HCT116 (cell line): ENCODE data around the gene PRDM8. TPM values are rescaled to one million over a fixed set of nuclear protein-coding genes. Genes with fewer than 3 reads are reported as not detected.

Experiments used
- ATAC-seq: fragments of 200-7000 bp; cut with Tn5 transposase; 2 replicates; pipeline ENCODE4 v1.9.1; 2020; ENCODE audit warnings: mild to moderate bottlenecking, moderate library complexity
- Bru-seq: library from RNA; stranded (reverse); fragments of 400-500 nt; gene quantifications from one replicate; lab custom pipeline; 2021; lab: Mats Ljungman, UMichigan
- BruChase-seq, 2 experiments: library from RNA; stranded (reverse); fragments of 400-500 nt; gene quantifications; one replicate each; lab custom pipeline; 2021; lab: Mats Ljungman, UMichigan
- BruUV-seq: library from RNA; stranded (reverse); fragments of 400-500 nt; replicated peaks from 2 replicates; lab custom pipeline; 2021; lab: Mats Ljungman, UMichigan
- CTCF ChIA-PET: fragments of 300-600 bp; sonication (Branson Sonifier 250); formaldehyde crosslinking; loops from one replicate; lab custom pipeline; 2021; ENCODE audit warnings: antibody characterized with exemption; lab: Charles Lee
- POLR2A ChIA-PET: fragments of 300-600, 350-600 bp; sonication (Branson Sonifier 250); formaldehyde crosslinking; loops from one replicate; lab custom pipeline; 2021; ENCODE audit warnings: antibody characterized with exemption; lab: Charles Lee
- RAD21 ChIA-PET, 2 experiments: fragments of 300-600 bp; sonication (Branson Sonifier 250); formaldehyde crosslinking; loops; one replicate each; lab custom pipeline; 2023; ENCODE audit warnings: low total read pairs in 2 of 2; ENCODE audit not compliant: uncharacterized antibody in 2 of 2, unreplicated experiment in 2 of 2, low non-redundant PET in 1 of 2; lab: Charles Lee
- DNase-seq: peaks from one replicate; pipeline ENCODE4 v3.0.0-alpha.2; 2010; ENCODE audit warnings: low read depth, low spot score
- H2AFZ ChIP-seq: fragments of 200-600 bp; shearing (Covaris generic), sonication (generic); 2 replicates; pipeline ENCODE4 v1.6.1; 2017; ENCODE audit warnings: low read depth, mixed run types, mixed read lengths, antibody characterized with exemption, low read length; ENCODE audit not compliant: poor library complexity, severe bottlenecking
- H3K27ac ChIP-seq: 2 replicates; pipeline ENCODE4 v1.5.1; 2012; ENCODE audit warnings: low read depth, low read length
- H3K27me3 ChIP-seq: fragments of 200-600 bp; sonication (generic); 2 replicates; pipeline ENCODE4 v1.6.1; 2016; ENCODE audit warnings: mixed run types, low read length, mixed read lengths; ENCODE audit not compliant: insufficient read depth
- H3K36me3 ChIP-seq, 2 experiments: fragments of 200-500 bp in 1 of 2; fragments of 200-600 bp in 1 of 2; sonication (Bioruptor generic) in 1 of 2; sonication (generic) in 1 of 2; 2 replicates each; pipeline versions ENCODE4 v1.5.1 to v1.6.1; 2014 to 2016; ENCODE audit warnings: low read length in 2 of 2, inconsistent platforms in 1 of 2, mixed read lengths in 1 of 2, mixed run types in 1 of 2; ENCODE audit not compliant: insufficient read depth in 2 of 2, control insufficient read depth in 1 of 2
- H3K4me1 ChIP-seq, 2 experiments: fragments of 200-600 bp in 1 of 2; sonication (generic) in 1 of 2; 2 replicates each; pipeline versions ENCODE4 v1.5.1 to v1.6.1; 2012 to 2017; ENCODE audit warnings: low read length in 2 of 2, inconsistent platforms in 1 of 2, mild to moderate bottlenecking in 1 of 2, mixed read lengths in 1 of 2, mixed run types in 1 of 2, moderate library complexity in 1 of 2; ENCODE audit not compliant: insufficient read depth in 2 of 2, control insufficient read depth in 1 of 2
- H3K4me2 ChIP-seq: fragments of 200-600 bp; sonication (generic); 2 replicates; pipeline ENCODE4 v1.6.1; 2017; ENCODE audit warnings: mixed run types, low read length, mixed read lengths
- H3K4me3 ChIP-seq, 2 experiments: fragments of 200-600 bp in 1 of 2; sonication (generic) in 1 of 2; replicated peaks in 1 of 2; 2 replicates each; pipeline ENCODE4 v1.5.1; 2011 to 2016; ENCODE audit warnings: low read length in 2 of 2, control low read depth in 1 of 2, low read depth in 1 of 2, mild to moderate bottlenecking in 1 of 2, mixed read lengths in 1 of 2, mixed run types in 1 of 2
- H3K79me2 ChIP-seq: fragments of 200-600 bp; sonication (generic); 2 replicates; pipeline ENCODE4 v1.6.1; 2017; ENCODE audit warnings: mild to moderate bottlenecking, mixed run types, low read length, moderate library complexity, mixed read lengths; ENCODE audit not compliant: insufficient read depth
- H3K9ac ChIP-seq: fragments of 200-600 bp; sonication (generic); 2 replicates; pipeline ENCODE4 v1.6.1; 2016; ENCODE audit warnings: low read length, mixed read lengths
- H3K9me2 ChIP-seq: fragments of 200-600 bp; sonication (generic), shearing (Covaris generic); 2 replicates; pipeline ENCODE4 v1.6.1; 2017; ENCODE audit warnings: mixed run types, mild to moderate bottlenecking, moderate library complexity; ENCODE audit not compliant: insufficient read depth
- H3K9me3 ChIP-seq, 2 experiments: fragments of 200-500 bp in 1 of 2; fragments of 200-600 bp in 1 of 2; sonication (Bioruptor generic) in 1 of 2; sonication (generic) in 1 of 2; 2 replicates each; pipeline ENCODE4 v1.6.1; 2014 to 2017; ENCODE audit warnings: low read length in 2 of 2, mixed read lengths in 2 of 2, inconsistent platforms in 1 of 2, low read depth in 1 of 2, mild to moderate bottlenecking in 1 of 2, mixed run types in 1 of 2, moderate library complexity in 1 of 2; ENCODE audit not compliant: control insufficient read depth in 1 of 2, insufficient read depth in 1 of 2
- H4K20me1 ChIP-seq: fragments of 200-600 bp; sonication (generic), shearing (Covaris generic); 2 replicates; pipeline ENCODE4 v1.6.1; 2017; ENCODE audit warnings: mixed run types, mild to moderate bottlenecking, moderate library complexity; ENCODE audit not compliant: insufficient read depth
- CBX3 ChIP-seq: IDR thresholded peaks from 2 replicates; pipeline ENCODE4 v1.6.1; 2012; ENCODE audit warnings: low read depth
- CEBPB ChIP-seq: IDR thresholded peaks from 2 replicates; pipeline ENCODE4 v1.6.1; 2012; ENCODE audit warnings: low read depth
- EZH2 ChIP-seq: fragments of 200-600 bp; sonication (generic); IDR thresholded peaks from 2 replicates; pipeline ENCODE4 v1.6.1; 2017; ENCODE audit warnings: antibody characterized with exemption, mixed run types
- EZH2phosphoT487 ChIP-seq: fragments of 200-600 bp; IDR thresholded peaks from 2 replicates; pipeline ENCODE4 v1.6.1; 2018; ENCODE audit warnings: antibody characterized with exemption, borderline replicate concordance
- FOSL1 ChIP-seq: IDR thresholded peaks from 2 replicates; pipeline ENCODE4 v1.6.1; 2012; ENCODE audit warnings: low read depth
- POLR2A ChIP-seq: IDR thresholded peaks from 2 replicates; pipeline ENCODE4 v1.7.0; 2011; ENCODE audit warnings: borderline replicate concordance; ENCODE audit not compliant: insufficient read depth, insufficient read length; ENCODE audit errors: extremely low read depth
- POLR2AphosphoS5 ChIP-seq: IDR thresholded peaks from 2 replicates; pipeline ENCODE4 v1.6.1; 2011; ENCODE audit warnings: mild to moderate bottlenecking, low read depth, low read length, moderate library complexity
- SIN3A ChIP-seq: IDR thresholded peaks from 2 replicates; pipeline ENCODE4 v1.6.1; 2012; ENCODE audit warnings: low read depth
- YY1 ChIP-seq: IDR thresholded peaks from 2 replicates; pipeline ENCODE4 v1.6.1; 2011; ENCODE audit warnings: low read length, low read depth, moderate library complexity, mild to moderate bottlenecking; ENCODE audit not compliant: insufficient replicate concordance; ENCODE audit errors: extremely low read depth
- ZNF274 ChIP-seq: fragments of 200-500 bp; sonication (Bioruptor generic); IDR thresholded peaks from 2 replicates; pipeline ENCODE4 v1.6.1; 2014; ENCODE audit warnings: mild to moderate bottlenecking, low read depth, low read length, inconsistent platforms
- intact Hi-C: fragments of 100-400 bp; cut with micrococcal nuclease; formaldehyde crosslinking; loops from 2 replicates; pipeline ENCODE4 v1.10.0; 2022
- long read RNA-seq: library from polyadenylated mRNA; unstranded; transcript quantifications from one replicate; pipeline ENCODE4 v2.0.0, GENCODE V29; 2021; ENCODE audit not compliant: unreplicated experiment
- polyA plus RNA-seq: library from polyadenylated mRNA; unstranded; fragments of >200 nt; gene quantifications from 2 replicates; pipeline ENCODE4 v1.2.1, GENCODE V29; 2012; ENCODE audit warnings: missing spikeins
- total RNA-seq: library from RNA; stranded (reverse); gene quantifications from one replicate; pipeline ENCODE4 v1.2.1, GENCODE V29; 2021; ENCODE audit not compliant: unreplicated experiment
- TF ChIP-seq, protein P1 (sequence below): IDR thresholded peaks from 2 replicates; pipeline ENCODE4 v1.6.1; 2011; ENCODE audit warnings: mild to moderate bottlenecking, low read length, moderate library complexity; ENCODE audit not compliant: insufficient replicate concordance; ENCODE audit errors: extremely low read depth
- TF ChIP-seq, protein P2 (sequence below), 3 experiments: fragments of 200-600 bp in 1 of 3; sonication (generic) in 1 of 3; IDR thresholded peaks in 2 of 3; conservative IDR thresholded peaks in 1 of 3; 2 replicates each; pipeline ENCODE4 v1.5.1; 2012 to 2017; ENCODE audit warnings: low read depth in 2 of 3, low read length in 2 of 3, antibody characterized with exemption in 1 of 3, borderline replicate concordance in 1 of 3, control low read depth in 1 of 3, mild to moderate bottlenecking in 1 of 3, mixed read lengths in 1 of 3, mixed run types in 1 of 3, moderate library complexity in 1 of 3; ENCODE audit not compliant: insufficient read depth in 1 of 3

Gene PRDM8
- total RNA-seq (1.4 TPM), Bru-seq, nascent RNA (percentile 36 among the genes with signal in this experiment), BruChase-seq, experiment 1, labeled RNA remaining after a 6-hour chase (percentile 30 among the genes with signal in this experiment), BruChase-seq, experiment 2, labeled RNA remaining after a 2-hour chase (percentile 32 among the genes with signal in this experiment)
- 0.54 and 1.1 TPM in 2 replicates for polyA plus RNA-seq
- long read RNA-seq = 0 reads

DNA sequence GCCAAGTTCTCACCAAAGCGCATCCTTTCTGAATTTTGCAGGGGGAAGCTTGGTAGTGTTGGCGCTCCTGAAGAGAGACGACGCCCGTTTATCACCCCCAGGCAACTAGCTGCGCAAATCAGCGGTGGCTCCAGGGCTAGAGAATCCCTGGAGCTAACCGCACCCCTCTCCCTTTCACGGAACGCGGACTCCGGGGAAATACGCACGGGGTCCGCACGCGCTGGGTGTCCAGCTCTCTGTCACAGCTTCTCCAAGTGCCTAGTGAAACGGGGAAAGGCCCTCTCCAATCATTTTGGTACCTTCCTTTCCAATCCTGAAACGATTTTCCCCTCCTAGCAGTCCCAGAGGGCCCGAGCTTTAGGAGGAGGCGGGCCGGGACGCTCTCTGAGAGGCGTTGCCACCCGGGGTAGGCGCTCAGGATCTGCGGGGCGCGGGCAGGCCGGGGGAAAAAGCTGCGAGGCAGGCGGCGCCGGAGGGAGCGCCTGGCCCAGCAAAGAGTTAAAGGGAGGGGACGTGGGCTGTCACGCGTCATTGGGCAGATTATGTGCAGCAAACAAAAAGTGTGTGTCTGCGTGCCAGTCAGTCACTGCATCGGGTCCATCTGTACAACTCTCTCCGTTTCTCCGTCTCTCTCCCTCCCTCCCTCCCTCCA is at the start of gene PRDM8:
PRDM8 (plus strand) TSS at position 582 of the 652 bp plus-strand sequence. CDS start 2,578 bp downstream, outside the sequence.
- Histone ChIP-seq H3K79me2 (no peaks in the 10 kb centered on the region), H3K4me1 (peaks cover 2 to 7% of the 10 kb centered on the region in 2 experiments; a peak in 3 of 4 replicates), H3K4me2 (no peak within 1 kb of the TSS), H3K27ac (no peak within 1 kb of the TSS), H3K9me3 (no peaks in the 10 kb centered on the region), H3K4me3 (no peak within 1 kb of the TSS), H3K36me3 (no peaks in the 10 kb centered on the region), H3K9ac (no peak within 1 kb of the TSS), H3K9me2 (no peaks in the 10 kb centered on the region), H3K27me3 (no peaks in the 10 kb centered on the region), H4K20me1 (no peaks in the 10 kb centered on the region), H2AFZ (no peak within 1 kb of the TSS)
- ATAC-seq (no peak), DNase-seq (no peak)
- POLR2A ChIA-PET = no interaction called here
- BruUV-seq = no TSS peak
- CTCF ChIA-PET = interaction anchor here (0.8 kb wide), 1 partner anchor 1155 kb away, joined by 3 read pairs; no protein-coding TSS in a partner anchor
- TF ChIP-seq SIN3A = no peak
- TF ChIP-seq POLR2A = no peak
- no peak for TF ChIP-seq POLR2AphosphoS5
- TF ChIP-seq YY1 = no peak
- RAD21 ChIA-PET = no interaction called here
- intact Hi-C loops = no loop called here

DNA sequence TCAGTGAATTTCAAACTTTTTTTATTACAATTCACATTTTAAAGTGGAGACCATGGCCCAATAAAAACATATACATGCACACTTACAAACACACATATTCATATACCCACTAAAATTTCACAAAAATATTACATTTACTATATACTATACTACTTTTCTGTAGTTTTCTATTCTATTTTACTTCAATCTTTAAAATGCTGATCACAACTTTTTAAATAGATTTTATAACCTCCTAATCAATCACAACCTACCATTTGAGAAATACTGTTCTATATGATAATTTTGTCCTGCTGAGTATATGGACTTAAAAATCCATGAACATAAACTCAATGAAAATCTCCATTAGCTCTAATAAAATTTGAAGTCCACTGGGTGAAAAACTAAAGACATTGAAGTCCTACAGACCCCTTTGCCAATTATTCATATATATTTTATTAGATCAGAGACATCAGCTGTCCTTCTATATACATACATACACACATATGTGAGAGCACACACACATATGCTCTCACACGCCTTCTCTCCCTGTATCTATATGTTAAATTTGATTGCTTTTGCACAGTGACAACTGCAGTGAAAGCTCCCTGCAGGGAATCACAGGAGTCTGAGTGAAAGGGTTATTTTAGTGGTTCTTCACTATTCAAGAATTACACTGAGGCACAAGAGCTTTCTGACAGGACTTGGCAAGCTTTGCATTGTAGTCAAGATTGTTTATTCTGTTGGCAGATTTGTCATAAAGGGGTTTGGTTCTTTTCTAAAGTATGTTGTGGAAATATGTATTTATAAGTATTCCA is 46.7 kb upstream of the PRDM8 start:
- H3K9me3 ChIP-seq = no peaks in the 10 kb centered on the region
- H3K27me3 ChIP-seq = no peaks in the 10 kb centered on the region
- no peak overlapping the region for H3K9ac ChIP-seq
- POLR2A ChIA-PET = no interaction called here
- H3K36me3 ChIP-seq = no peaks in the 10 kb centered on the region
- no TSS peak for BruUV-seq
- DNase-seq = no peak
- ATAC-seq = no peak
- no peak overlapping the region for H3K4me3 ChIP-seq
- H3K27ac ChIP-seq = no peak overlapping the region
- RAD21 ChIA-PET = no interaction called here
- H3K4me1 ChIP-seq = no peaks in the 10 kb centered on the region
- CTCF ChIA-PET = no interaction called here
- H2AFZ ChIP-seq = no peak overlapping the region
- no peaks in the 10 kb centered on the region for H3K9me2 ChIP-seq
- H3K4me2 ChIP-seq = no peak overlapping the region
- intact Hi-C loops = no loop called here
- H3K79me2 ChIP-seq = no peaks in the 10 kb centered on the region
- no peaks in the 10 kb centered on the region for H4K20me1 ChIP-seq
- TF ChIP-seq POLR2AphosphoS5 = no peak
- no peak for TF ChIP-seq CEBPB
- no peak for TF ChIP-seq POLR2A
- TF ChIP-seq, protein P1, sequence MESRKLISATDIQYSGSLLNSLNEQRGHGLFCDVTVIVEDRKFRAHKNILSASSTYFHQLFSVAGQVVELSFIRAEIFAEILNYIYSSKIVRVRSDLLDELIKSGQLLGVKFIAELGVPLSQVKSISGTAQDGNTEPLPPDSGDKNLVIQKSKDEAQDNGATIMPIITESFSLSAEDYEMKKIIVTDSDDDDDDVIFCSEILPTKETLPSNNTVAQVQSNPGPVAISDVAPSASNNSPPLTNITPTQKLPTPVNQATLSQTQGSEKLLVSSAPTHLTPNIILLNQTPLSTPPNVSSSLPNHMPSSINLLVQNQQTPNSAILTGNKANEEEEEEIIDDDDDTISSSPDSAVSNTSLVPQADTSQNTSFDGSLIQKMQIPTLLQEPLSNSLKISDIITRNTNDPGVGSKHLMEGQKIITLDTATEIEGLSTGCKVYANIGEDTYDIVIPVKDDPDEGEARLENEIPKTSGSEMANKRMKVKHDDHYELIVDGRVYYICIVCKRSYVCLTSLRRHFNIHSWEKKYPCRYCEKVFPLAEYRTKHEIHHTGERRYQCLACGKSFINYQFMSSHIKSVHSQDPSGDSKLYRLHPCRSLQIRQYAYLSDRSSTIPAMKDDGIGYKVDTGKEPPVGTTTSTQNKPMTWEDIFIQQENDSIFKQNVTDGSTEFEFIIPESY = no peak
- TF ChIP-seq EZH2phosphoT487 = no peak
- no peak for TF ChIP-seq EZH2
- TF ChIP-seq SIN3A = no peak
- no peak for TF ChIP-seq CBX3
- TF ChIP-seq, protein P2, sequence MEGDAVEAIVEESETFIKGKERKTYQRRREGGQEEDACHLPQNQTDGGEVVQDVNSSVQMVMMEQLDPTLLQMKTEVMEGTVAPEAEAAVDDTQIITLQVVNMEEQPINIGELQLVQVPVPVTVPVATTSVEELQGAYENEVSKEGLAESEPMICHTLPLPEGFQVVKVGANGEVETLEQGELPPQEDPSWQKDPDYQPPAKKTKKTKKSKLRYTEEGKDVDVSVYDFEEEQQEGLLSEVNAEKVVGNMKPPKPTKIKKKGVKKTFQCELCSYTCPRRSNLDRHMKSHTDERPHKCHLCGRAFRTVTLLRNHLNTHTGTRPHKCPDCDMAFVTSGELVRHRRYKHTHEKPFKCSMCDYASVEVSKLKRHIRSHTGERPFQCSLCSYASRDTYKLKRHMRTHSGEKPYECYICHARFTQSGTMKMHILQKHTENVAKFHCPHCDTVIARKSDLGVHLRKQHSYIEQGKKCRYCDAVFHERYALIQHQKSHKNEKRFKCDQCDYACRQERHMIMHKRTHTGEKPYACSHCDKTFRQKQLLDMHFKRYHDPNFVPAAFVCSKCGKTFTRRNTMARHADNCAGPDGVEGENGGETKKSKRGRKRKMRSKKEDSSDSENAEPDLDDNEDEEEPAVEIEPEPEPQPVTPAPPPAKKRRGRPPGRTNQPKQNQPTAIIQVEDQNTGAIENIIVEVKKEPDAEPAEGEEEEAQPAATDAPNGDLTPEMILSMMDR (IDR thresholded peaks at IDR 0.05 in 2 of 3, conservative IDR thresholded peaks at IDR 0.05 in 1 of 3; ENCODE audit: borderline replicate concordance in 1 of 3, insufficient read depth in 1 of 3, low read depth in 2 of 3, low read length in 2 of 3) = no peak
- TF ChIP-seq YY1 = no peak
- no peak for TF ChIP-seq FOSL1
- TF ChIP-seq ZNF274 = no peak
